Activated CD4-positive, alpha-beta T cell treated with anti-CD3 and anti-CD28 coated beads, Interleukin-2, amount 50 U/mL, for 4 hours (primary cell): Measurements from ENCODE around the gene NLRP13.
"Not testable (repeated sequence)": the region's sequence is repeated elsewhere in the genome, so short reads cannot be mapped to it uniquely, and the experiment has no call there.

Source experiments
- DNase-seq, 2 experiments: peaks; one replicate each; pipeline ENCODE4 v3.0.0-alpha.2; 2020

NLRP13 gene, protein sequence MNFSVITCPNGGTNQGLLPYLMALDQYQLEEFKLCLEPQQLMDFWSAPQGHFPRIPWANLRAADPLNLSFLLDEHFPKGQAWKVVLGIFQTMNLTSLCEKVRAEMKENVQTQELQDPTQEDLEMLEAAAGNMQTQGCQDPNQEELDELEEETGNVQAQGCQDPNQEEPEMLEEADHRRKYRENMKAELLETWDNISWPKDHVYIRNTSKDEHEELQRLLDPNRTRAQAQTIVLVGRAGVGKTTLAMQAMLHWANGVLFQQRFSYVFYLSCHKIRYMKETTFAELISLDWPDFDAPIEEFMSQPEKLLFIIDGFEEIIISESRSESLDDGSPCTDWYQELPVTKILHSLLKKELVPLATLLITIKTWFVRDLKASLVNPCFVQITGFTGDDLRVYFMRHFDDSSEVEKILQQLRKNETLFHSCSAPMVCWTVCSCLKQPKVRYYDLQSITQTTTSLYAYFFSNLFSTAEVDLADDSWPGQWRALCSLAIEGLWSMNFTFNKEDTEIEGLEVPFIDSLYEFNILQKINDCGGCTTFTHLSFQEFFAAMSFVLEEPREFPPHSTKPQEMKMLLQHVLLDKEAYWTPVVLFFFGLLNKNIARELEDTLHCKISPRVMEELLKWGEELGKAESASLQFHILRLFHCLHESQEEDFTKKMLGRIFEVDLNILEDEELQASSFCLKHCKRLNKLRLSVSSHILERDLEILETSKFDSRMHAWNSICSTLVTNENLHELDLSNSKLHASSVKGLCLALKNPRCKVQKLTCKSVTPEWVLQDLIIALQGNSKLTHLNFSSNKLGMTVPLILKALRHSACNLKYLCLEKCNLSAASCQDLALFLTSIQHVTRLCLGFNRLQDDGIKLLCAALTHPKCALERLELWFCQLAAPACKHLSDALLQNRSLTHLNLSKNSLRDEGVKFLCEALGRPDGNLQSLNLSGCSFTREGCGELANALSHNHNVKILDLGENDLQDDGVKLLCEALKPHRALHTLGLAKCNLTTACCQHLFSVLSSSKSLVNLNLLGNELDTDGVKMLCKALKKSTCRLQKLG

DNA sequence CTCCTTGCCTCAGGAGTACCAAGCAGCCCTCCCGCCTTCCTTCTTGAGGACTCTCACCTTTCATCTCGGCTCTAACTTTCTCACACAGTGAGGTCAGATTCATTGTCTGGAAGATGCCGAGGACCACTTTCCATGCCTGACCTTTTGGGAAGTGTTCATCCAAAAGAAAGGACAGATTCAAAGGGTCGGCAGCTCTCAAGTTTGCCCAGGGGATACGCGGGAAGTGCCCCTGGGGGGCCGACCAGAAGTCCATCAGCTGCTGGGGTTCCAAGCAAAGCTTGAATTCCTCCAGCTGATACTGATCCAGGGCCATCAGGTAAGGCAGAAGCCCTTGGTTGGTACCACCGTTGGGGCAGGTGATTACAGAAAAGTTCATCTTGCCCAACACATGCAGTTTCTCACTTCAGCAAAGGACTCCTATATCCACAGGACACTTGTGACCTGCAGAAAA is at the start of gene NLRP13:
Gene NLRP13 (minus strand): TSS at position 401 of the 451 bp plus-strand sequence. CDS start 25 bp downstream, at position 376.
- DNase-seq: no peak

DNA sequence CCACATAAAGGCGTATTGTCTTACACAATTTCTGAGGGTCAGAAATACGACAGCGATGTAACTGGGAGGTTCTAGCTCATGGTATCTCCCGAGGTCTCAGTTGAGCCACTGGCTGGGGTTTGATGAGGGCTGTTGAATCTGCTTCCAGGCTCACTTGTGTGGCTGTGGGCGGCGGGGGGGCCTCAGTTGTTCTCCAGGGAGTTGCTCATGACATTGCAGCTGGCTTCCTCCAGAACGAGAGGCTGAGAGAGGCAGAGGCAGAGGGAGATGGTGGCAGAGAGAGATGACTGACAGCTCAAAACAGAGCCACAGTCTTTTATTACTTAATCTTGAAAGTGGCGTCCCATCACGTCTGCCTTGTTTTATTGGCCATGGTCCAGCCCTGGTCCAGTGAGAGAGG is 48.3 kb upstream of the NLRP13 start:
- DNase-seq: no peak

DNA sequence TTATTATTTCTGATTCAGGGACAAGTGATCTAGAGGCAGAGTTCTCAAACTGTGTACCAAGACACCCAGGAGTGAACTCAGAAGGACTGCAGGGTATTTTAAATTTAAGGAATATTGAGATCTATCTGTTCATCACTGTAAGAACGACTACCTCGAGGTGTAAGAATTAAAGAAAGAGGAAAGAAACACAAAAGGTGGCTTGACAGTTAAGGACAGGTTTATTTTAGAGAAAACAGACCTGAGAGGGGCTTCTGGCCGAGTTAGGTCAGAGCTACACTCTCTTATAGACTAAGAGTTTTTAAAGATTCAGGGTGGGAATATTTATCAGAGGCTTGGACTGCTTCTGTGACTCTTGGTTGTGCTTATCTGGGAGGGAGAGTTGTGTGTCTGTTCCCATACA is 41.8 kb upstream of the NLRP13 start:
- no peak for DNase-seq

DNA sequence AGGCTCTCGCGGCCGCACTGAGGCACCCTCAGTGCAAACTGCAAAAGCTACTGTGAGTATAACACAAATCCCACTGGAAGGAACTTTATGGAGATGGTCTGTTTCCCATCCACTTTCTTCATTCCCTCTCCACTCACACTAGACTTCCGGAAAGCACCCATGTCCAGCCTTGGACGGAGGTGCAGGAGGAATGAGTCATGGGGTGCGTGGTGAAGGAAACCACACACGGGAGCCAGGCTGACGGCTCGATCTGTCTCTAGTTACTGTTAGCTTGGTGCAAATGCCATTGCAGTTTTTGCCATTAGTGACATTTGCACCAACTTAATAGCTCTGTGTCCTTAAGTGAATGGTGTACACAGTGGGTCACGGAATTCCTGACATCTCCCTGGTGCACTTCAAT is 30.1 kb upstream of the NLRP13 start:
- no peak for DNase-seq

DNA sequence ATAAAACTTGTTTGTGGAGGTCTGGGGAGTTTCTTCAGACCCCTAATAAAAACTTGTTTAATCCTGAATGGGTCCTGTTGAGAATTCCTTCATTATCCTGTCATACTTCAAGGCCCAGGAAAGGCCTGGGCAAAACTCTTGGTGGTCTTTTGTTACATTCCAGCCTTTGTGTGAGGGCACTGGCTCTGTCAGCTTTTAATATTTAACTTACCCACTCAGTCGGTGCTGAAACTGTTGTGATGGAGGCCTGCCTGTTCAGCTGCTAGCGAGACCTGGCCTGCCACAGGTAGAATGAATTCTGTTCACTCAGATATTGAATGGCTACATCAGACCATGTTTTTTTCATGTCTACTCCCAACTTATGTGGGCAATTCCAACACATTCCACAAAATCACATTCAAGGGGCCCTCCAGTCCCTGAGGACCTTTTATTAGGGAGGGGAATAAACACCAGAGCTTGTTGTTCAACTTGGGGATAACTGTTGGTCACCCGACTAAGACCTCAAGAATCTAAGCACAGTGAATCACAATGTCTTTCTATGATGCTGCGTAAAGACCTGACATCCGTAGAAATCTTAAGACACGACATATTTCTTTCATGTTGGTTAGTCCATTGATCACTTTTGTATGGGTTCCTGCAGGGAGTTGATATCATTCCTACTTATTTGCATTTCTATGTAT is 28.0 kb upstream of the NLRP13 start:
- no peak for DNase-seq

DNA sequence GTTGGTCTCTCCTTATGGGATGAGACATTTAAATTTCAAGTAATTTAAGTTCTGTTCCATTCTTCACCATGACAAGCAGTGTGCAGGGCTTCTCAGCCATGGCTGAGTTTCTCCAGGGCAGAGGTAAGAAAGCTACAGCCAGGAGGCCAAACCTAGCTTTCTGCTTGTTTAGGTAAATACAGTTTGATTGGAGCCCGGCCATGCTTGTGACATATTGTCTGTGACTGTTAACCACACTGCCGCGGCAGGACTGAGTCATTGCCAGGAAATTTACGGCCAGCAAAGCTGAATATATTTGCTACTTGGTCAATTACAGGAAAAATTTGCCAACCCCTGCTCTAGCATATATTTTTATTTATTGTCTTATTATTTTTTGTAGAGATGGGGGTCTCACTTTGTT is 26.2 kb upstream of the NLRP13 start:
- DNase-seq: no peak

DNA sequence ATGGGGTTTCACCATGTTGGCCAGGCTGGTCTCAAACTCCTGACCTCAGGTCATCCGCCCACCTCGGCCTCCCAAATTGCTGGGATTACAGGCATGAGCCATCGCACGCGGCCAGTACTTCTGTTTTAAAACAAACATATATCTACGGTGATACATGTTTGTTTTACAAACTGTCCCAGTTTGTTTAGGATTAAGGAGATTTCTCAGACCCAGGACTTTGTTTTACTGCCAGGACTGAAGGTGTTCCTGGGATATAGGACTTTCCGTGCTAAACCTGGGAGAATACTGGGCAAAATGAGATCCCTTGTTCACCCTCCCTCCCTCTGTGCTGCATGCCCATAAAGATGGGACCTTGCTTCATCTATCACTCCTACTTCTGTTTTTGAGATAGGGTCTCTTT is 24.3 kb upstream of the NLRP13 start:
- DNase-seq: no peak

DNA sequence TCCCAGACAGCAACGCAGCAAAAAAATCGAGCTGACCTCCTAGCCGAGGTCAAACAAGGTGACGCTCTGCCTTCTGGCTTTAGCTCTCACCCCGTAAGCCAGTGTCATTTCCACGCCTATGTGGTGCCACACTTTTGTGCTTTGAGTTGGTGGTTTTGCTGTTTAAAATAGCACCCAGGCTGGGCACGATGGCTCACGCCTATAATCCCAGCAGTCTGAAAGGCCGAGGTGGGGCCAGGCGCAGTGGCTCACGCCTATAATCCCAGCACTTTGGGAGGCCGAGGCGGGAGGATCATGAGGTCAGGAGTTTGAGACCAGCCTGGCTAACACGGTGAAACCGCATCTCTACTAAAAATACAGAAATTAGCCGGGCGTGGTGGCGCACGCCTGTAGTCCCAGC is 18.4 kb upstream of the NLRP13 start:
- not testable (repeated sequence) for DNase-seq

DNA sequence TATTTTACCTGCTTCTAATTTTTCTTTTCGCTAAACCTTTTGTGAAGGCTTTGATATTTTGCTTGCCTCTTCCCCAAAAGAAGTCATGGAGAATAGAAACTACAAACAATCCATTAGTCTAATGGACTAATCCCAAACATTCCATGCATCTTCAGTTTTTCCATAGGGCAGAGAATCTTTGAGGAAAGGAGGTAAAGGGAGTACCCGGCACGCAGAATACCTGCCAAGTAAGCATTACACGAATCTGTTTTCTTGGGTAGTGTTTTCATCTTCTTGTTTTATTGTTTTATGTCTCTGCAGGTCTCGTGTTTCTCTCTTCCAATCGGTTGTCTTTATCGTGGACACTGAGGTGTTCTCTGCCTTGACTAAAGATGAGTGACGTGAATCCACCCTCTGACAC is 15.4 kb upstream of the NLRP13 start, which contains the start of gene NLRP8:
Gene NLRP8 (plus strand): TSS at position 301 of the 400 bp plus-strand sequence.
- no peak for DNase-seq

DNA sequence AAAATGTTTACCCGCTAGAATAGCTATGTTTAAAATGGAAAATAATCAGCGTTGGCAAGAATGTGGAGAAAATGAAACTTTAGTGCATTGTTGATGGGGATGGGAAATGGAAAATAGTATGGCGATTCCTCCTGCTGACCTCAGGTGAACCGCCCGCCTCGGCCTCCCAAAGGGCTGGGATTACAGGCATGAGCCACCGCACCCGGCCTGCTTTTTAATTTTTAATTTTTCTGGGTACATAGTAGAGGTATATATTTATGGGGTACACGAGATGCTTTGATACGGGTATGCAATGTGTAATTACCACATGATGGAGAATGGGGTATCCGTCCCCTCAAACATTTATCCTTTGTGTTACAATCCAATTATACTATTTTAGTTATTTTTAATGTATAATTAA is 8.2 kb upstream of the NLRP13 start:
- DNase-seq: no peak

DNA sequence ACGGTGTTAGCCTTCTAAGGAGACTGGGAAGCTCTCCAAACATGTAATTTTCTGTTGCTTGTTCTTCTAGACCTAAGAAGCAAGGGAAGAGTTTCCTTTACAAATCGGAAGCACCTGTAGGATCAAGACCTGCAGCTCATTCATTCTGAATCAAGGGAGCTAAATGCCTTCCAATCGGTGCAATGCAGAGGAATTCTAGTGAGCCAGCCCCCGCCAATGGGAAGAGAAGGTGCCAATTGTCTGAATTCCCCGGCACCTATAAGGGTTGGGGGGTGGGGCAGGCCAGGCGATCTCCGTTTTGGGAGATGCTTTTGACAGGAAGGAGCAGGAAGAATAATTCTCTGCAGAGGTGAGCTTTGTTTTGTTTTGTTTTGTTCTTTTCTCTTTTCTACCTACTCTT is 7.1 kb upstream of the NLRP13 start:
- DNase-seq: no peak

DNA sequence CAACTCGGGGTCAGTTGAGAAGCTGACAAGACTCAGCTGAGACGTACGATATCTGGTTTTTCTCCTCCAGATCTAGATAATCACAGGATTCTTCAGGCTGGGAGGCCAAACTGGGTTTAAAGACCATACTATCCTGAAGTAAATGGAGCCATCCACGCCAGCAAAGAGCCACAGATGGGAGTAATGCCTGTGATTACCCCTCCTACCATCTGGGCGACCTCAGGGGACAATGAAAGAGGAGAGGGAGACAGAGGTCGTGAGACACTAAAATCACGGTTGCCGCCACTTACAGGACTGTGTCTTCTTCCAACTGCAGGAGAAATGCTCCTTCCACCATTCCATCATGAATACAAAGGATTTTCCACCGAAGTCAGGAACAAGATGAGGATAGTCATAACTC is 3.1 kb upstream of the NLRP13 start:
- no peak for DNase-seq

DNA sequence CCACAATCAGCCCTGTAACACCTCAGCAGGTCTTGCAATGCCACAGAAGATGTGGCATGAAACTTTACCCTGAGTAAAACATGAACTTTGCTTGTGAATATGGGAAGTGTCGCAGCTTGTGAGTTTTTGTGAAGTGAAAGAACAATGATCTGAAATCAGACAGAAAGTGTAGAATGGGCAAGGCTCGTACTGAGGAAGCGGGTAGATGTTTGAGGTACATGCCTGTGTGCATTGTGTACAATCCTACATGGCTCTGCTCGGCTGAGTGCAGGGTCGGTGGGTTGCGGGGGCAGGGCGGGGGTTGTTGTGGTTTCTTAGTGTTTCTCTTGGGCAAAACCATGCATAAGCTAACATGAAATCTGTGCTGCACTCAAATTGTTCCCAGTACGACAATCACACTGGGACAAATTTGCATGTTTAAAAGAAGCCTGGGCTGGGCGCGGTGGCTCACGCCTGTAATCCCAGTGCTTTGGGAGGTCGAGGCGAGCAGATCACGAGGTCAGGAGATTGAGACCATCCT is 1.1 kb downstream of the NLRP13 start:
- no peak for DNase-seq

DNA sequence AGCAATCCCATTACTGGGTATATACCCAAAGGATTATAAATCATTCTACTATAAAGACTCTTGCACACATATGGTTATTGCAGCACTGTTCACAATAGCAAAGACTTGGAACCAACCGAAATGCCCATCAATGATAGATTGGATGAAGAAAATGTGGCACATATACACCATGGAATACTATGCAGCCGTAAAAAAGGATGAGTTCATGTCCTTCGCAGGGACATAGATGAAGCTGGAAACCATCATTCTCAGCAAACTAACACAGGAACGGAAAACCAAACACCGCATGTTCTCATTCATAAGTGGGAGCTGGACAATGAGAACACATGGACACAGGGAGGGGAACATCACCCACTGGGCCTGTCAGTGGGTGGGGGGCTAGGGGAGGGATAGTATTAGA is 2.9 kb downstream of the NLRP13 start:
- not testable (repeated sequence) for DNase-seq

DNA sequence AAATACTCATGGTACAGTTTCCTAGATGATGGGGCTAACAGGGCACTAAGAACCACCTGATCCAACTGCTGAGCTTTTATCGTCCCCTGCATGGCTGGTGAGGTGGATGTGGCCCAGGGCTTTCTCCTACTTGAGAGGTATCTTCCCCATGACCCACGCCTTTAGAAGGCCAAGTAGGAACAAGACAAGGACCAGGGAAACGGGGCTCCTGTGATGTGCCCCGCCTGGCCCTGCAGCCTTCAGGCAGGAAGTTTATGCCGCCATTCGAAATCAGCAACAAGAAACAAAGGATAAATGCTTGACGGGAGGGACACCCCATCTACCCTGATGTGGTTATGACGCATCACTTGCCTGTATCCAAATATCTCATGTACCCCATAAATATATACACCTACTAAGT is 4.1 kb downstream of the NLRP13 start:
- DNase-seq: no peak

DNA sequence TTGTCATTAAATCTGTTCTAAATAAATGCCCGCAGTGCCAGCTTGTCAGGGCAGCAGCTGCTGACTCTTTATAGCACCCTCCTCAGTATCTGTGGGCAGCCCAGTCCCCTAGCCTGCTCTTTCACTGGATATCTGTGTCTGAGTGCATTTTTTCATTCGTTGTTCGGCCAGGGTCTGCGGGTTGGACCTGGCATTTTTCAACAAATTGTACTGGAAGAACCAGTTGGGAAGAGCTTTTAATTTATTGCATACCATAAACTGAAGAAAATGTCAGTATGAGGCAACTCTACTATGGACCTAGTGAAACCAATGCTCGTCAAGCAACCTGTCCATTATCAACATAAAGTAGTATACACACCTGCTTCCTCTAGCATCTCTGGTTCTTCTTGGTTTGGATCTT is 8.6 kb downstream of the NLRP13 start:
- DNase-seq: no peak

DNA sequence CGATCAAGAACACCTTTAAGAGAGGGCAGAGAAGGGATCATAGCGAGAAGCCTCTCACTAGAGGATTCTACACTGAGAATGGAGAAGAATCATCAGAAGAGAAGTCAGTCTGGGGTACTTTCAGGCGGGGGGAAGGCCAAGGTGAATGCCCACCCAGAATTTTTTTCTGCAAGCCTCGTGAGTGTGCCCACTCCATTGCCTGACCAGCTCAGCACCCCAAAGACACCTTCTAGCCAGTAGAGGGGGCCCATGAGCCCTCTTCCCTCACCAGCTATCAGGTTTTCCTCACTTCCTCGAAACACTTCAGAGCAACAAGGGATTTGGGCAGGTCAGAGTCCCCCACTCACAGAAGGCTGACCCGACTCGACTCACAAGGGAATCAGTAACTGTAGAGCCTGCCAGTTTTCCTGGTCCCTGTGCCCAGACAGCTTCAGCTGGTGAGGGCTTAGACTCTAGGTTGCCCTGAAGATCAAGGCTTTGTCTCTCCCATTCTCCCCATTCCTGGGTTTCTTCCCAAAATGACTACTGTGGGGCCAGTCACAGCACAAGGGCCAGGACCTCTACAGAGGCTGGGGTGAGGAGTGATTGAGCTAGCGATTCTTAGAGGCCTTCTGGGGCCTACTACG is 18.4 kb downstream of the NLRP13 start:
- DNase-seq: no peak

DNA sequence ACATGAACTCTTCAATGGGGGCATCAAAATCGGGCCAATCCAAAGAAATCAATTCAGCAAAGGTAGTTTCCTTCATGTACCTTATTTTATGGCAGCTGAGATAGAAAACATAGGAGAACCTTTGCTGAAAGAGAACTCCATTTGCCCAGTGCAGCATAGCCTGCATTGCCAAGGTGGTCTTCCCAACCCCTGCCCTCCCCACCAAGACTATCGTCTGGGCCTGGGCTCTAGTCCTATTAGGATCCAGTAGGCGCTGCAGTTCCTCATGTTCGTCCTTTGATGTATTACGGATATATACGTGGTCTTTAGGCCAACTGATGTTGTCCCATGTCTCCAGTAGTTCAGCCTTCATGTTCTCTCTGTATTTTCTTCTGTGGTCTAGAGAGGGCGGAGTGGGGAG is 19.2 kb downstream of the NLRP13 start:
- DNase-seq: no peak

DNA sequence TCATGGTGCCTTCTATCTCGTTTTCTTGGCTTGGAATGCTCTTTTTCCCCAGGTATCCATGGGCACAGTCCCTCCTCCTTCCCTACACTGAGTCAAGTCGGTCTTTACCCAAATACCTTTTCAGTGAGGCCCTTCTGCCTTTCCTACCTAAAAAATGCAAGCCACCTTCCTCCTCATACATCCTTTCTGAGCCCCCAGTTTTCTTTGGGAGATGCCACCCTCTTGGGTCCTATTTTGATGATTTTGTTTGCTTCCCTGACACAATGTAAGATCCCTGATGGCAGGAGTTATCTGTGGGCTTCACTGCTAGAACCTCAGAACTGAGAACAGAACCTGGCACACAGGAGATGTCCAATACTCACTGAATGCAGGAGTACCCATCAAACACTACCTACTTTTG is 22.3 kb downstream of the NLRP13 start:
- no peak for DNase-seq

DNA sequence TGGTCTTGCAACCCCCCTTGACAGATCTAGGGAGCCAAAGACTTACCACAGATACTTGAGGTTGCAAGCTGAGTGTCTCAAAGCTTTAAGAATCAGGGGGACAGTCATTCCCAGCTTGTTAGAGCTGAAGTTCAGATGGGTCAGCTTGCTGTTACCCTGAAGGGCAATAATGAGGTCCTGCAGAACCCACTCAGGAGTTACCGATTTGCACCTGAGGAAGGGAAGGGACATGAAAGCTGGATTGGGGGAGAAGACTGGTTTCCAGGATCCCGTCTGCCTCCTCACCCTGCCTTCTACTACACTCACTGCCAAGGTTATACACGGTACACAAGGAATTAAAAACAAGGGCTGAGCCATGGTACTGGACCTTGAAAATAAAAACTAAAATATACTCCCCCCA is 24.4 kb downstream of the NLRP13 start:
- DNase-seq: no peak

DNA sequence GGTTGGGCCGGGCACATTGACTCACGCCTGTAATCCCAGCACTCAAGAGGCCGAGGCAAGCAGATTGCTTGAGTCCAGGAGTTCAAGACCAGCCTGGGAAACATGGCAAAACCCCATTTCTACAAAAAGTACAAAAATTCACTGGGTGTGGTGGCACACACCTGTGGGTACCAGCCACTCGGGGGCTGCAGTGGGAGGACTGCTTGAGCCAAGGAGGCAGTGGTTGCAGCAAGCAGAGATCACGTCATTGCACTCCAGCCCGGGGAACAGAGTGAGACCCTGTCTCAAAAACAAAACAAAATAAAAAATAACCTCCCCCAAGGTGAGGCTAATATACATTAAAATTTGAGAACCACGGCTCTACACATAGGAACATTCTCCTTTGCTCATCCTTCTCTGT is 24.9 kb downstream of the NLRP13 start:
- no peak for DNase-seq

DNA sequence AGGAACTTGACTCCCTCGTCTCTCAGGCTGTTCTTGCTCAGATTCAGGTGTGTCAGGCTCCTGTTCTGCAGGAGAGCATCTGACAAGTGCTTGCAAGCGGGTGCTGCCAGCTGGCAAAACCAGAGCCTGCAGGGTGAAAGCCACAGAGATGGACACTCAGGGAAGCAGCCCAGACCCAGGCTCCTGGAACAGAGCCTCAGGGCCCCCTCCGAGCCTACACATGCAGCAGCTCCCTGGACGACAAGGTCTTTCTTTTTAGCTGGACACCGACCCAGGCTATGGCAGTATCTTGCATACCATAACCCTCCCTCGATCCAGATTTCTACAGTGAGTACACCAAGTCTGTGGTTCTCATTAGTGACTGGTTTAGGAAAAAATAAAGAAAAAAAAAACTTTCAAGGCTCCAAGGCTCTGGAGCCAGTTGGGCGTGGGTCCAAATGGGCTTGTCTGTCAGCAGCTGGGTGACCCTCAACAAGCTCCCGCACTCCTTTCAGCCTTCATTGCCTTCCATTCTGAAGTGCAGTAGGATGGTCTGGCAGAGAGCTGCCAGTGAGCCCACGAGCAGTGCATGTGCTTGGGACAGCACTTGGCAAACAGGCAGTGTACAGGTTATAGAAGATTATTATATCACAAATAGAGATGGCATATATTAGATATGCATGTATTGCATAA is 29.9 kb downstream of the NLRP13 start:
- no peak for DNase-seq
